NCI-H1417 treated with DMSO at 0.1 percent for 48 hours (cell line): ENCODE results near the gene NOLC1.

Experiments
- DNase-seq: peaks from one replicate; lab custom pipeline; 2025; lab: John Stamatoyannopoulos, UW

NOLC1 gene

DNA sequence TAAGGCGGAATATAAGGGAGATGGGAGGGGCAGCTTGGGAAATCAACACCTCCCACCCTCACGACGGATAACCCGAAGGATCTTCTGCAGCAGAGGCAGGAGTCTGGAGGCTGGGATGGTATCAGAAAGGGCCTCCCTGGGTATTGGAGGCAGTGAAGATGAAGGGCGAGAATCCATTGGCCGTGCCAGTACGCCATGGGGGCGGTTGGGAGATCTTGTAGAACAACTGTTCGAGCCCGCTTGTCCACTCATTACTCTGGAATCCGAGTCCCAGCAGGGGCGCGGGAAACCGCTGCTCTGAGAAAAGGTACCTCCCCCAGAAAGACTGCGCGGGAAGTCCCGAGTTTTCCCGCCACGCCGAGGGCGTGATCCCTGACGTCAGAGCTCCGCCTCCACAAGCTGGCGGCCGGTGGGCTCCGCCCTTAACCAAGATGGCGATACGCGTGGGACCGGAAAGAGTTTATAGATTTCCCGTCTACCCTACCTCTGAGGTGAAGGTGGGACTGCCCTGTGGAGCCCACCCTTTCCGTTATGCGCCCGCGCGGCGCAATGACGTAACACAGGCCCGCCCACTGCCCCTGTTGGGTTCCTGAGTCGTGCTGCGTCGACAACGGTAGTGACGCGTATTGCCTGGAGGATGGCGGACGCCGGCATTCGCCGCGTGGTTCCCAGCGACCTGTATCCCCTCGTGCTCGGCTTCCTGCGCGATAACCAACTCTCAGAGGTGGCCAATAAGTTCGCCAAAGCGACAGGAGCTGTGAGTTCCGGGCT is at the start of gene NOLC1:
Gene NOLC1 (plus strand): TSS at position 616 of the 771 bp plus-strand sequence. CDS start 22 bp downstream, at position 638.
- DNase-seq: peak; percentile 60

DNA sequence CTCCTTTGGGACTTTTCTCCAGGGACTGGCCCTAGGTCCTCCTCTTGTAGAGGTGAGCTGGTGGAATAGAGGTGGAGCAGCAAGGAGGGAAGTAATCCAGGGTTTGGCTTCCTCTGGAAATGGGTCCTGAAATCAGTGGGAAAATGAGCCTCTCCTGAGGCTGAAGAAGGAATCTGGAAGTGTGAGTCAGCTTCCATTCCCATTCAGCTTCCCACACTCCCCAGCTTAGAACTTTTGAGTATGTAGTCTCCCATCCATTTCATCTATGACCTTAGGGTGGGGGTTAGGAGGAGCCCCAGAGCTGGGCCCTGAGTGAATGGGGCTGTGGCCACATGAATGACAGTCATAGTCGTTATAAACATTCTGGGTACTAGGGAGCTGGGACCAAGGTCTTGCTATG is 49.8 kb upstream of the NOLC1 start:
- no peak for DNase-seq

DNA sequence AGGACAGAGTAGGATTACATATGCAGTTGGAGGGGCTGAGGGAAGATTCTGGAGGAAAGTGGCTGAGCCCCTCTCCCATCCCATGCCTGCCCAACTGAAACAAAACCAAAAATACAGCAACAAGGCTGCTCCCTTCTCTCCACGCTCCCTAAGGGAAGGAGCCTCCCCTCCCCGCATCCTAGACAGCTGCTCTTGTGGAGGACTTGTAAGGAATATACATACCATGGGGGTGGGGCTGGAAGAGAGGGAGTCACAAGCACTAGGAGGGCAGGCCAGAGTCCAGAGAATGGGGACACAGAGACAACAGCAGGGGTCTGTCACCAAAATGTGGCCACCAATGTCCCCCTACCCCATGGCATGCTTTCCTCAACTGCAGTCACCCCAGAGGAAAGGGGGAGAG is 45.2 kb upstream of the NOLC1 start:
- DNase-seq: no peak

DNA sequence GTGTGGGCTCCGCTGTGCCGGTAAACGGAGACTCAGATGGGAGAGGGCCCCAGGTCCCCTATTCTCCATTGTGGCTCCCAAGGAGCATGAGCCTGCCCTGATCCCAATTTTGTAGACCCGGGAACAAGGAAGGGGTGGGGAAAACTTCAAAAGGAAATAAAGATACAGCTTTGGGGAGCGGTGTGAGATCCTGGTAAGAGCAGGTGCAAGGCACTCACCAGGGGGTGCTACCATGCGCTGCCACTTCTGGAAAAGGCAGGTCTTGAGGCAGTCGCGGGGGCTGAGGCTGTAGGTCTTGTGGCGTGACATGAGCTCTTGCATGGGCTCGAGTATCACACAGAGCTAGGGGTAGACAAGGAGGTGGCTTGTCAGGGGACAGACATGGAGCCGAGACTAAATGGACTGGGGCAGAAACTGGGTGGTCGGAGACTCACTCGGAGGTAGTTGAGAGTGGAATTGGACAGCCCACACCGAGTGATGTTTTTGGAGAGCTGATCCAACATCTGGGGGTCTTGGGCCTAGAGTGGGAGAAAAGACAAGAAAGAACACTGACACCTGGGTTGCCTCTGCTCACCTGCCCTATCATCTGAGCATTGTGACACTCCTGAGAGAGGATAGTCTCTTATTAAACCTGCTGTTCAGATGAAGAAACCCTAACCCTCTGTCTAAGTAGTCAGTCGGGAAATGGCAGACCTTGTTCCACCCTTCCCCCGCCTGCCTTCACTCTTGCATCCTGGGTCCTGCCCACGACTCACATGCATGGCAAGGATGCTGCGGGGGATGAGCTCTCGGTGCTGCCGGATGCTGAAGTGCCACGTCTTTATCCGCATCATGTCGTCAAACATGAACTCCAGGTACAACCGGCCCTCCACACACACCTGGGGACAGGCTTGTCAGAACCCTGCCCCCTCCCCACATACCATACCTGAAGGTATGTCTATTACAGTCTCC is 42.7 kb upstream of the NOLC1 start:
- no peak for DNase-seq

DNA sequence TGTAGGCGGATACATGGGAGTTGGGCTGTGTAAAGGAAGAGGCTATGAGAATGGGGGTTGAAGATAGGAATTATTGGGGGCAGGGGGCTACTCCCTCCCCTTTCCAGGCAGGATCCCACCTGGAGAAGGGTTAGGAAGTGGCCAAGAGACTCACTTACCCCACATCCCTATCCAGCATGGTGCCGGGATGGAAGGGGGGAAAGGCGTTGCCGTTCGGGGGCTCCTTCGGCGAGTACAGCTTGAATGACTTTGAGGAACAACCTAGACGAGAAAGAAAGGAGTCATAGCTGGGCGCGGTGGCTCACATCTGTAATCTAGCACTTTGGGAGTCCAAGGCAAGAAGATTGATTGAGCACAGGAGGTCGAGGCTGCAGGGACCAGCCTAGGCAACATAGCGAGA is 40.9 kb upstream of the NOLC1 start:
- no peak for DNase-seq

DNA sequence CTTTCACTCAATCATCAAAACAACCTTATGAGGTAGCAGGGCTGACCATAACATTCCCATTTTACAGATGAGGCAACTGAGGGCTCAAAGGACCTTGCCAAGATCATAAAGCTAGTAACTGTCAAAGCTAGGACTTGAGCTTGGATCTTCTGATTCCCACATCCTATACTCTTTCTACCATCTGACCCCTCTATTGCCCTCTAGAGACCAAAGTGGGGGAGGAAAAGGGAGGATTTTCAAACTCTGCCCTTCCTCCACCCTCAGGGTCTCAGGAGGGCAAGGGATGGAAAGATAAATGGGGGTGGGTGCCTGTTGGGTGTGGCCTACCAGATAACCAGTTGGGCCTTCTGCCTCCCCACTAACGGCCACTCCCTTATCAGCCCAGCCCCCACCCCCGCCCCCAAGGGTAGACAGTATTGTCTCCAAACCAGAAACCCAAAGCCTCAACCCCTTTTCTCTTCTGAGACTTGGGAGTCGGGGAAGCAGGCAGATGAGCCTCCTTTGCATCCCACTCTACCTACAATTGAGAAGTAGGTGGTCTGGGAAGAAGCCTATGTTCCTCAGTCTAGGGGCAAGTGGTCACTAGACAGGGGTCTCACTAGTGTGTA is 39.9 kb upstream of the NOLC1 start:
- DNase-seq: no peak

DNA sequence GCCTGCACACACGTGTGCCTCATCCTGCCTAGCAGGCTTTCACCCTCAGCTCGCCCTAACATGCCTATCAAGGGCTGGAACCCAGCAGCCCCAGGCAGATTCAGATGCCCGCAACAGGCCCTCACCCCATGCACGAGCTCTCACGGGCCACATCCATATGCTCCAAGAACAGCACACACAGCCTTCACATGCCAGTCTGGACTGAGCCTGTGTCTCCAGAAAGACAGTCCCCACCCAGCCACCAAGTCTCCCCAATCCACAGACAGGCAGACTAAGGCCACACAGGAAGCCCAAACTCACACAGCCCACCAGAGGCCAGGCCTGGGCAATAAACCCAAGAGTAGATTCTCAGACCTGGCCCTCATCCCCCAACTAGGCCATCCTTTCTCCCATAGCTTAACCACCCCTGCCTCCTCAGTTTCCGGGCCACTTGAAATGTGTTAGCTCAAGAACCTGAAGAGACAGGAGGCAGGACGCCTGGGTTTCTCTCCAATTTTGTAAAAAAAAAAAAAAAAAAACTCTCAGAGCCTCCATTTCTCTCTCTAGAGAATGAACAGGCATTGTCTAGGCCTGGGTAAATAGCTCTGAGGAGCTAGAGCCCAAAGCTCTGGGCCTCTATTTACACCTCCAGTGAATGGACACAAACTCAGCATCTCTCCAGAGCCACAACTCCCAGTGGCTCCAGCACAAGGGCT is 38.8 kb upstream of the NOLC1 start:
- DNase-seq: no peak

DNA sequence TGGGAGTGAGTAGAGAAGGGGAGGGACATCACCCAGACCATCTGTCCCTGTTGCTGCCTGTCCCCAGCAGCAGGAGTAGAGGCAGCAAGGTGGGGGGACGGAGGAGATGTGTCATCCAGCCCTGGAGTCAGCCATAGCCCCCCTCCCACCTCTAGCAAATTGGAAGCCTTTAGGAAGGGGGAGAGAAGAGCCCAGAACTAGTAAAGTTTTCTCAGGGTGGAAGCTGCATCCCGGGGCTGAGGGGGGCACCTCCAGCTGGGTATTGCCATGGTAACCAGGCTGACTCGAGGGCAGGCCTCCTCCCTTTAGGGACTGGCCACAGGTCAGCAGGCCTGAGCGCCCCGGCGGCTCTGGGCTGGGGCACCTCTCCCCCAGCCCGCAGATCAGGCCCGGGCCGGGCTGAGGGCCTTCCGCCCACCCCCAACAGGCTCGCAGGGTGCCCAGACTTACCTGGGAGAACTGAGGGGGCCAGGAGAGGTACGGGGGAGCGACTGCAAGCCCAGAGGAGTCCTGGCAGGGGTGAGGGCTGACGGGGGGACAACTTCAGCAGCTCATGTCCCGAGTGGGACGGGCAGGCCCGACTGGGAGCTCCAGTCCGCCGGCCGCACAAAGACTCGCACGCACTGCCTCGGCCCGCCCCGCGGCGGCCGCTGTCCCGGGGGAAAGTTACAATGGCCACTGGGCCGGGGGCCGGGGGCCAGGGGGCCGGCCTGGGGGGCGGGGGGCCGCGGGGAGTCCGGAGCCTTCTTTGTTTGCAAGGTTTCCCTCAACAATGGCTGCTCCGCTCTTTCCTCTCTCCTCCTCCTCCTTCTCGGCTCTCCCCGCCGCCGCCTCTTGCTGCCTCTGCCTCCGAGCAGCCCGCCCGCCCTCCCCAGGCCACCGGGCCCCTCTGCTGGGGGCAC is 38.0 kb upstream of the NOLC1 start:
- no peak for DNase-seq

DNA sequence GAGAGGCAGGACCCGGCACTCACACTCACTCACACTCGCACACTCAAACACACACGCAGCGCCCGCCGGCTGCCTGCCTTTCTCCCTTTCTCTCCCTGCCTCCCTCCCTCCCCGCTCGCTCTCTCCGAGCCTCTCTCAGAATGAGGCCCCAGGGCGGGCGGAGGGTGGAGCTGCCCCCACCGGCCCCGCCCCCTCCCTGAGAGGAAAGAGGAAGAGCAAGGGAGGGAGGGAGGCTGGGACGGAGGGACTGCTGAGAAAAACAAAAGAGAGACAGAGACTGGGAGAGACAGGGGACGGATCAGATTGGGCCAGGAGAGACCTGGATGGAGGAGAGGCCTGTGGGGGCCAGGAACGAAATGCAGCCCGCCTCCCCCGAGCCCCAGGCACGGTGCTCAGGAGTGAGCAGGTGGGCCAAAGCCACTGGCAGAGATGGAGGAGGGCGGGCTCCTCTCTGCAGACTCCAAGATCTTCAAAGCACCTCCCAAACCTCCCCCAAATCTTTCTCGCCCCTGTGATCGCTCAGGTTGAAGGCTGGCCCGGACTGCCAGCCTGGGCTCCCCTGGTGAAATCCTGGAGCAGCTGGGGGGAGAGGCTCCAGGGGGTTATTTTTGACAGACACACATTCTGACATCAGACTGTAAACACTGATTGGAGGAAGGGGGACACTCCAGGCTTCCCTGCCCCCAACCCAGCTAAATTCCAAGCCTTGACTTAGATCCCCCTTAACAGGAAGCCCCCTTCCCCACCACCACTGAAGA is 37.1 kb upstream of the NOLC1 start:
- DNase-seq: no peak

DNA sequence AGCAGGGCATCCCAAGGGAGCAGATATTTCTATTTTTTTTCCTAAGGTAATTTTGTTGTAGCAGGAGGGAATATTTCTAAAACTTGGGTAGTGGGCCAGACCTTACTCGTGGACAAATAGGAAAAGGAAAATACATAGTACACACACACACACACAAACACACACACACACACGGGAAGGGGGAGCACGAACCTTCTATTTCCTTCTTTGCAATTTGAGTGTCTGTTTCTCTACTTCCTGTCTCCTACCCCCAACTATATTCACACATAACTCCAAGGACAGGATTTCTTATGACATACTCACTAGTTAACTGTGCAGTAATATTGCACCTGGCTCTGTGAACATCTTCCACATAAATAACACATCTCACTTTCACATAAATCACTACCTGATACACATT is 36.4 kb upstream of the NOLC1 start:
- DNase-seq: no peak

DNA sequence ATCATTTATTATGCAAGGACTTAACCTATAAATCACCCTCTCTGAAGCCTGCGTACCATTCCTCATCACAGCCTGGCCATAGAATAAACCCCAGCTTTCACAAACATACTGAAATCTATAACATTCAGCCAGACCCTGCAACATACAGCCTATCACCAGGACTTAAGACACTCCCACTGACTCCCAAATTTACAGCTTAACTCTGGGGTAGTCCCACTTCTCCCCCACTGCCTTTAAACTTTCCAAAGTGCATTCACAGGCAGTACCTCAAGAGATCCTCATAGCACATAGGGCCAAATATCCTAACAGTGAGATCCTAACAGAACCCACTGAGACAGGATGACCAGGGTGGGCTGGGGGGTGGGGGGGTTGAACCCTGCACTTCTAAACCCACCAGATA is 35.5 kb upstream of the NOLC1 start:
- no peak for DNase-seq

DNA sequence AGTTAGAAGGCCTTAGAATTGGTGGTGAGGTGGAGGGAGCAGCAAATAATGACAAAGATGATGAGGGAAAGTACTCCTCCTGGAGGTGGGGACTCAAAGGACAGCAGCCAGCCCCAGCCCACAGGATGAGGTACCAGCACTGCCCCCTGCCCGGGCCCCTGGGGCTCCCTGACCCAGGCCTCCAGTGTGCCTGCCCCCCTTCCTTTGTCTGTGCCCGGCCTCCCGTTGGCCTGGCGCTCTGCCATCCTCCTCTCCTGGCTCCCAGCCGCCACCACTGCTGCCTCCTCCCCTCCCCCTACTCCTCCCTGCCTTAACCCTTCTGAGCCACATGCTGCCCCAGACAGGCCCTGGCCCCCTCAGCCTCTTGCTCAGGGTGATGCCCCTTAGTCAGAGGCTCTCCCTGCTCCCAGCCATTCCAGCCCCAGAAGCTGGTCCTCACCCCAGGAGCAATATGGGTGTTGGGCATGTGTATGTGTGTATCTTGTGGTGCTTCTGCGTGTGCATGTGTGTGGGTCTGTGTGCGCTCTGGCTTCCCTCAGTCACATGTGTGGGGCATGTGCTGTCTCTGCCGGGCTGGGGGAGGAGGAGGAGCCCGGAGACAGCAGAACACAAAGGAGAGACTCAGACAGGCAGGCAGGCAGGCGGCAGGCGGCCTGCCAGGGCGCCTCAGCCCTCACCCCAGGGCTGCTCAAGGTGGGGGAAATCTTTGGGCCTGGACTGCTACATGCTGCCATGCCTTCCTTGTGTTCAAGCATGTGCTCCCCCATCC is 34.6 kb upstream of the NOLC1 start:
- DNase-seq: peak; percentile 34

DNA sequence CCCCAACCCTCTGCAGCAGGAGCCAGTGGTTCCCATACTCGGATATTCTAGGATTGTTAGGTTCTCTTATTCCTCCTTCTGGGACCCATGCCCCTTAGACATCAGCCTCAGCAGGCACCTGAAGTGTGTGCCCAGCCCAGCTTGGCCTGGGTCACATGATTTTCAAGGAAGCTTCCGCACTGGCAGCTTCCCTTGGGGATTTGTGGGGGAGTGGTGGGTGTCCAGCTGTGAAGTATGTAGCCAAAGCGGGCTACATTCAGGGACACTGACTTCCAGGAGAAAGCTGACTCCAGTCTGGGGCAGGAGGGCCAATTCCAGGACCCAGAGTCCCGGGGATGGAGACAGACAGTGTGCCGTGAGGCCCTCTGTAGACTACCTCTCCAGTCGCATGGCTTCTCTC is 33.3 kb upstream of the NOLC1 start:
- no peak for DNase-seq

DNA sequence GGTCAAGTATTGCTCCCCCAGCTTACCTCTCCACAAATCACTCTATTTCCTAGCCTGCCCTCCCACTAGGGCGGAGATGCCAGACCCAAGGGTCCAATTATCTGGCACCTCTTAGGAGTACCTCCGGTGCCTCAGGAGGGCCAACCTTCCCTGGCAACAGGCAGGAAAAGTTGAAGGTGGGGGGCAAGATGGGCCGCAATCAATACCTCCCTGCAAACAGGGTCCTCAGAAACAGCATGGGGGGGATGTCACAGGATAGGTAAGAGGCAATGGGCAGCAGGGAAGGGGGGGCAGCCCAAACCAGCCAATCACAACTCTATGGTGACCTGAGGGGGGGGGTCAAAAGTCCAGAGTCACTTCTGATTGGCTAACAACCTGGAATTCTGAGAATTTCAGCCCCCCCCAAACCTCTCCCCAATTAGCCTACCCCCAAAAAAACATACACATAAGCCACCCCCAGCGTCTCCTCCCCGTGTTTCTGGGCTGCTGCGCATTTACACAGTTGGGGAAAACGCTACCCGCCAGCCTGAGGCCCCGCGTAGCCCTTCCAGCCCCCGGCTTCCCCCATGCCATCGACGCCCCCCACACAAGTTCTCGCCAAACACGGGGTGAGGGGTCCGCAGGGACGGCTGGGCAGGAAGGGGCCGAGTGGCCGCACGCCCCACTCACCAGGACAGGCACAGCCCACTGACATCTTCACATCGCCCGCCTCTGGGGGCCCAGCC is 32.6 kb upstream of the NOLC1 start:
- DNase-seq: no peak

DNA sequence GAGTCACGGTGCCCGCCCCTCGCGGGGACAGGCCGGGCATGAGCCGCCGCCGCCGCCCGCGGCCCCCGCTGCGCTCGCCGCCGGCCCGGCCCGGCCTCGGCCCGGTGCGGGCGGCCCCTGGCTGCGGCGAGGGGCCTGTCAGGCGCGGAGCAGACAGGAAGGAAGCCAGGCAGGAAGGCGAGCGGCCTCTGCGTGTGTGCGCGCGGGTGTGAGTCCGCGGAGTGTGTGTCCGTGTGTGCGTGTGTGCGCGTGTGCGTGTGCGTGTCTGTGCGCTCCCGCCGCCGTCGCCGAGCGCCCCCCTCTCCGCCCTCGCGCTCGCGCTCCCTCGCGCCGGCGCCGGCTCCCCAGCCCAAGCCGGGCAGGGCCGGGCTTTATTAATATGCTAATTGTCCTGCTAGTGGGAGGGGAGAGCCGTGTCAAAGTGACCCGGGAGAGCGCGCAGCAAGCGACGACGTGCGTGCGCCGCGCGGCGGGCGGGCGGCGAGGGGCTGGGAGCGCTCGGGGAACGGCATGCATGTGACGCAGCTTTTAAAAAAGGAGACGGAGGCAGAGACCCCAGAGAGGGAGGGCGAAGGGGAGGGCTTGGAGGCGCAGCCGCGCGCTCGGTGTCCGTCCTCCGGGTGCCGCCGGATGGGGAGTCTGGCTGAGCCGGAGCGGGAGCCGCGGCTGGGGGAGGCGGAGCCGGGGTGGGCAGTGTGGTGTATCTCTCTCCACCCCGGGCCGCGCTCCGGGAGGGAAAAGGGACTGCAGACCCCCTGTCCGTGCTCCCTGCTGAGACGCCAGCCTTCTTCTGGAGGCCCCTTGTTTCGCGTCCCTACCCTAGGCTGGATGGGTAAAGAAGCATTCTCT is 31.8 kb upstream of the NOLC1 start, which contains the start of gene LDB1:
Gene LDB1 (minus strand): TSS at position 227 of the 849 bp plus-strand sequence. CDS start 258 bp downstream, outside the sequence.
- no peak for DNase-seq

DNA sequence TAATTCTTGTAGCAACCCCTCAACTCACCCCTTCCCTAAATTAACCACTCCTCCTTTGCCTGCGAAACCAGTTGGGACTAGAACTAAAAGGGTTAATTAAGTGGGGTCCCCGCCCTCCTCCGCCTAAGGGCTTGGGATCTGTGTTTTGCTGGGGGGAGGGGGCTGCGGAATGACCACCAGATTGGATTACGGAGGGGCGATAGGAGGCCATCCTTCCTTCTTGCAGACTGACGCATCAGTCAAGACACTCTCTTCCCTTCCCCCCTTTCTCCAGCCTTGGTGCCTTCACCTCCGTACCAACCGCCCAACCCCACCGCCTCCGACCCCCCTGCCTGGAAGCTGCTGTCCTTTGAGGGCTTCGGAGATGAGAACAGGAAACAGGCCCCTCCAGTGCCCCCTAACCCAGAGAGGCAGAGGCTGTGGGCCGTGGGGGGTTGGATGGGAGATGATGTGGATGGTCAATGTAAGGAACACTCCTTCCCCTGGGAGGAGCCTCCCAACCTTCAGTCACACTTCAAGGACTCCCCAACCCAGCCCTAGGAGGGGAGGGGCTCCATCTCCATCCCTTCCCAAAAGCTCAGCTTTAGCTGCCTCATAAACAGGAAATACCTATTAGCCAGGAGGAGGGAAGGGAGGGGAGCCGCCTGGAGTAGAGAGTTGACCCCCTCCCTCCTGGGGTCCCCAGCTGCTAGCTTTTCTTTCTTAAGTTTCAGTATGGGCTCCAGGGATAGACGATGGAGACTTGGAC is 31.0 kb upstream of the NOLC1 start:
- DNase-seq: no peak
